ENCODE data around the gene MSX2. TPM values are rescaled to one million over a fixed set of nuclear protein-coding genes. Genes with fewer than 3 reads are reported as not detected.

Gene MSX2
- 1 to 10 TPM in 3 of 10 donors, under 1 TPM in 7; 0.52 to 2.1 (median 0.72) TPM for polyA plus RNA-seq (ENCODE audit: insufficient read length in 10 of 10)
- long read RNA-seq, donor 1: 0 reads
- long read RNA-seq, donor 2: 0 reads
- long read RNA-seq, donor 3: 0 reads
- long read RNA-seq, donor 4: 0 reads
- long read RNA-seq, donor 5: 0 reads
- long read RNA-seq, donor 6, partial matches to known transcripts: 0 of 1 reads
- long read RNA-seq, donor 6, other reads (novel, unspliced or antisense): 0 of 1 reads
- long read RNA-seq, donor 7: 0 reads
- long read RNA-seq, donor 8, partial matches to known transcripts: 0 of 1 reads
- long read RNA-seq, donor 8, other reads (novel, unspliced or antisense): 0 of 1 reads
- long read RNA-seq, donor 9: 0 reads

GRCh38 chr5:174724484-174725260 is at the start of gene MSX2:
Gene MSX2 (plus strand): TSS chr5:174724582. CDS start chr5:174724660, 78 bp downstream.
- DNase-seq: peak; percentile 83 to 94 (median 89)

GRCh38 chr5:174675110-174675509 is 49.3 kb upstream of the MSX2 start:
- DNase-seq: no peak

- DNase-seq: no peak
Measured at GRCh38 chr5:174675916-174676315, 48.5 kb upstream of the MSX2 start.

GRCh38 chr5:174678107-174678506 is 46.3 kb upstream of the MSX2 start:
- no peak for DNase-seq

- DNase-seq: no peak
Measured at GRCh38 chr5:174680901-174681565, 43.3 kb upstream of the MSX2 start.

- no peak for DNase-seq
Measured at GRCh38 chr5:174687503-174687902, 36.9 kb upstream of the MSX2 start.

GRCh38 chr5:174688441-174689354 is 35.7 kb upstream of the MSX2 start:
- peak in 1 of 3 donors; percentile 17 for DNase-seq

GRCh38 chr5:174690271-174690670 is 34.1 kb upstream of the MSX2 start:
- no peak for DNase-seq

- DNase-seq: no peak
Measured at GRCh38 chr5:174692381-174692780, 32.0 kb upstream of the MSX2 start.

GRCh38 chr5:174692982-174693422 is 31.4 kb upstream of the MSX2 start:
- DNase-seq: no peak

- no peak for DNase-seq
Measured at GRCh38 chr5:174693697-174694385, 30.5 kb upstream of the MSX2 start.

GRCh38 chr5:174694611-174695010 is 29.8 kb upstream of the MSX2 start:
- DNase-seq: no peak

- DNase-seq: no peak
Measured at GRCh38 chr5:174698156-174698555, 26.2 kb upstream of the MSX2 start.

- DNase-seq: no peak
Measured at GRCh38 chr5:174699131-174699530, 25.3 kb upstream of the MSX2 start.

GRCh38 chr5:174706997-174707572 is 17.3 kb upstream of the MSX2 start:
- no peak for DNase-seq

- no peak for DNase-seq
Measured at GRCh38 chr5:174707671-174708070, 16.7 kb upstream of the MSX2 start.

GRCh38 chr5:174708476-174709207 is 15.7 kb upstream of the MSX2 start:
- DNase-seq: no peak

GRCh38 chr5:174714751-174715150 is 9.6 kb upstream of the MSX2 start:
- no peak for DNase-seq

- no peak for DNase-seq
Measured at GRCh38 chr5:174715804-174716203, 8.6 kb upstream of the MSX2 start.

Data from muscle of back (tissue), 13 donors.